ENCODE measurements around the gene NMRK1. TPM values are rescaled to one million over a fixed set of nuclear protein-coding genes. Genes with fewer than 3 reads are reported as not detected.

NMRK1 gene
- total RNA-seq, 6 experiments from 2014 or later = 19.6 to 29.9 (median 21.9) TPM

- no peak for TF ChIP-seq CTCF (IDR thresholded peaks at IDR 0.05)
- peak; percentile 66 to 84 (median 74) for ATAC-seq
- no peaks in the 10 kb centered on the region for H3K27me3 ChIP-seq
- intact Hi-C loops (cut with DNase I) = no loop called here
- peaks cover 0 to 6% (median 2%) of the 10 kb centered on the region in 4 donors for H3K4me1 ChIP-seq
- H3K4me3 ChIP-seq = no peak overlapping the region
- peak overlapping the region in 1 of 3 donors; percentile 6 for H3K27ac ChIP-seq
- no peaks in the 10 kb centered on the region for H3K9me3 ChIP-seq
- 31% methylated on average over 4 of the region's 4 CpGs for WGBS (ENCODE audit: insufficient coverage, low coverage, low lambda C conversion rate, missing lambda C conversion rate)
- peak in 2 of 3 donors; percentile 55 to 69 for DNase-seq
- H3K36me3 ChIP-seq = no peaks in the 10 kb centered on the region
Measured at GRCh38 chr9:75108571-75108970, 20.6 kb upstream of the NMRK1 start.

- H3K36me3 ChIP-seq = no peaks in the 10 kb centered on the region
- 56% methylated on average over 6 of the region's 6 CpGs for WGBS (ENCODE audit: insufficient coverage, low coverage, low lambda C conversion rate, missing lambda C conversion rate)
- H3K27ac ChIP-seq = no peak overlapping the region
- H3K9me3 ChIP-seq = no peaks in the 10 kb centered on the region
- no peaks in the 10 kb centered on the region for H3K27me3 ChIP-seq
- intact Hi-C loops (cut with DNase I) = no loop called here
- DNase-seq (no peak), ATAC-seq (peak in 3 of 4 donors; percentile 13 to 44 (median 23))
- peaks cover 0 to 6% (median 2%) of the 10 kb centered on the region in 4 donors for H3K4me1 ChIP-seq
- no peak for TF ChIP-seq POLR2A (IDR thresholded peaks at IDR 0.05)
- TF ChIP-seq CTCF (IDR thresholded peaks at IDR 0.05) = no peak
- no peak overlapping the region for H3K4me3 ChIP-seq
Measured at GRCh38 chr9:75106857-75107256, 18.9 kb upstream of the NMRK1 start.

- no peak for TF ChIP-seq CTCF (IDR thresholded peaks at IDR 0.05)
- TF ChIP-seq POLR2A (IDR thresholded peaks at IDR 0.05) = no peak
- no peaks in the 10 kb centered on the region for H3K27me3 ChIP-seq
- WGBS (ENCODE audit: insufficient coverage, low coverage, low lambda C conversion rate, missing lambda C conversion rate) = 82% methylated on average over 2 of the region's 2 CpGs
- no peak overlapping the region for H3K27ac ChIP-seq
- ATAC-seq (no peak), DNase-seq (no peak)
- intact Hi-C loops (cut with DNase I) = no loop called here
- no peaks in the 10 kb centered on the region for H3K9me3 ChIP-seq
- H3K4me3 ChIP-seq = no peak overlapping the region
- peaks cover 0 to 15% (median 3%) of the 10 kb centered on the region in 4 donors for H3K4me1 ChIP-seq
- no peaks in the 10 kb centered on the region for H3K36me3 ChIP-seq
Measured at GRCh38 chr9:75105841-75106240, 17.9 kb upstream of the NMRK1 start.

GRCh38 chr9:75105019-75105540 lies 17.1 kb upstream of the NMRK1 start:
- Histone ChIP-seq H3K9me3 (no peaks in the 10 kb centered on the region), H3K4me3 (no peak overlapping the region), H3K4me1 (peaks cover 0 to 15% (median 5%) of the 10 kb centered on the region in 4 donors), H3K27me3 (no peaks in the 10 kb centered on the region), H3K27ac (no peak overlapping the region), H3K36me3 (no peaks in the 10 kb centered on the region)
- 77% methylated on average over 2 of the region's 2 CpGs for WGBS (ENCODE audit: insufficient coverage, low coverage, low lambda C conversion rate, missing lambda C conversion rate)
- TF ChIP-seq POLR2A (IDR thresholded peaks at IDR 0.05) (no peak), CTCF (IDR thresholded peaks at IDR 0.05) (no peak)
- DNase-seq = no peak
- no peak for ATAC-seq
- intact Hi-C loops (cut with DNase I) = no loop called here

GRCh38 chr9:75104607-75105006 lies 16.7 kb upstream of the NMRK1 start:
- ATAC-seq = no peak
- Histone ChIP-seq H3K4me3 (no peak overlapping the region), H3K4me1 (peaks cover 0 to 15% (median 5%) of the 10 kb centered on the region in 4 donors), H3K27me3 (no peaks in the 10 kb centered on the region), H3K9me3 (no peaks in the 10 kb centered on the region), H3K27ac (no peak overlapping the region), H3K36me3 (no peaks in the 10 kb centered on the region)
- intact Hi-C loops (cut with DNase I) = no loop called here
- TF ChIP-seq POLR2A (IDR thresholded peaks at IDR 0.05) (no peak), CTCF (IDR thresholded peaks at IDR 0.05) (no peak)
- 90% methylated on average over 3 of the region's 3 CpGs for WGBS (ENCODE audit: insufficient coverage, low coverage, low lambda C conversion rate, missing lambda C conversion rate)
- no peak for DNase-seq
